ENCODE data around the gene DEAF1. TPM values are rescaled to one million over a fixed set of nuclear protein-coding genes. Genes with fewer than 3 reads are reported as not detected.

DEAF1 gene
- total RNA-seq, 2 donors from 2014 or later = 21.7 to 25.8 TPM

DNA sequence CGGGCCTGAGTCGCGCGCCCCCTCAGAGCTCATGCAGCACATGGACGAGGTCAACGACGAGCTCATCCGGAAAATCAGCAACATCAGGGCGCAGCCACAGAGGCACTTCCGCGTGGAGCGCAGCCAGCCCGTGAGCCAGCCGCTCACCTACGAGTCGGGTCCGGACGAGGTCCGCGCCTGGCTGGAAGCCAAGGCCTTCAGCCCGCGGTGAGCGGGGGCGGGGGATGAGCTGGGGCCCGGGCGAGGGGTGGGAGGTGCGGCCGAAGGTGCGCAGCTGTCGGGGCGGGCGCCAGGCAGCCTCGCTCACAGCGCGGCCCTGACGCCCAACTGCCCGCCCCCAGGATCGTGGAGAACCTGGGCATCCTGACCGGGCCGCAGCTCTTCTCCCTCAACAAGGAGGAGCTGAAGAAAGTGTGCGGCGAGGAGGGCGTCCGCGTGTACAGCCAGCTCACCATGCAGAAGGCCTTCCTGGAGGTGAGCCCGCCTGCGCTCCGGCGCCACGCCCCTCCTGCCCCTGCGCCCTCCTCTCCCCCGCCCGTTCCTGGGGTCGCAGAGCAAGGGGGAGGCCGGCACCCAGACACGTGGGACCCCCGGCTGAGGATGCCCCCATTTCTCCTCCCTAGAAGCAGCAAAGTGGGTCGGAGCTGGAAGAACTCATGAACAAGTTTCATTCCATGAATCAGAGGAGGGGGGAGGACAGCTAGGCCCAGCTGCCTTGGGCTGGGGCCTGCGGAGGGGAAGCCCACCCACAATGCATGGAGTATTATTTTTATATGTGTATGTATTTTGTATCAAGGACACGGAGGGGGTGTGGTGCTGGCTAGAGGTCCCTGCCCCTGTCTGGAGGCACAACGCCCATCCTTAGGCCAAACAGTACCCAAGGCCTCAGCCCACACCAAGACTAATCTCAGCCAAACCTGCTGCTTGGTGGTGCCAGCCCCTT is 31.5 kb upstream of the DEAF1 start:
- H3K36me3 ChIP-seq = no peaks in the 10 kb centered on the region
- H3K27me3 ChIP-seq = peaks cover 5% of the 10 kb centered on the region
- intact Hi-C loops (cut with DNase I) = loop anchor here (5.0 to 10.0 kb wide), 2 partner anchors 64 to 172 kb away; no protein-coding TSS in a partner anchor
- peak overlapping the region in 1 of 2 donors; percentile 34 for H3K9ac ChIP-seq (ENCODE audit: low read depth in 2 of 2, low read length in 2 of 2)
- TF ChIP-seq, protein P1, sequence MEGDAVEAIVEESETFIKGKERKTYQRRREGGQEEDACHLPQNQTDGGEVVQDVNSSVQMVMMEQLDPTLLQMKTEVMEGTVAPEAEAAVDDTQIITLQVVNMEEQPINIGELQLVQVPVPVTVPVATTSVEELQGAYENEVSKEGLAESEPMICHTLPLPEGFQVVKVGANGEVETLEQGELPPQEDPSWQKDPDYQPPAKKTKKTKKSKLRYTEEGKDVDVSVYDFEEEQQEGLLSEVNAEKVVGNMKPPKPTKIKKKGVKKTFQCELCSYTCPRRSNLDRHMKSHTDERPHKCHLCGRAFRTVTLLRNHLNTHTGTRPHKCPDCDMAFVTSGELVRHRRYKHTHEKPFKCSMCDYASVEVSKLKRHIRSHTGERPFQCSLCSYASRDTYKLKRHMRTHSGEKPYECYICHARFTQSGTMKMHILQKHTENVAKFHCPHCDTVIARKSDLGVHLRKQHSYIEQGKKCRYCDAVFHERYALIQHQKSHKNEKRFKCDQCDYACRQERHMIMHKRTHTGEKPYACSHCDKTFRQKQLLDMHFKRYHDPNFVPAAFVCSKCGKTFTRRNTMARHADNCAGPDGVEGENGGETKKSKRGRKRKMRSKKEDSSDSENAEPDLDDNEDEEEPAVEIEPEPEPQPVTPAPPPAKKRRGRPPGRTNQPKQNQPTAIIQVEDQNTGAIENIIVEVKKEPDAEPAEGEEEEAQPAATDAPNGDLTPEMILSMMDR (IDR thresholded peaks at IDR 0.05) = no peak
- peak overlapping the region; percentile 26 for H3K4me3 ChIP-seq
- H3K27ac ChIP-seq = peak overlapping the region; percentile 67
- peaks cover 35% of the 10 kb centered on the region for H3K4me1 ChIP-seq
- H3K9me3 ChIP-seq = no peaks in the 10 kb centered on the region
- DNase-seq = peak; percentile 82

DNA sequence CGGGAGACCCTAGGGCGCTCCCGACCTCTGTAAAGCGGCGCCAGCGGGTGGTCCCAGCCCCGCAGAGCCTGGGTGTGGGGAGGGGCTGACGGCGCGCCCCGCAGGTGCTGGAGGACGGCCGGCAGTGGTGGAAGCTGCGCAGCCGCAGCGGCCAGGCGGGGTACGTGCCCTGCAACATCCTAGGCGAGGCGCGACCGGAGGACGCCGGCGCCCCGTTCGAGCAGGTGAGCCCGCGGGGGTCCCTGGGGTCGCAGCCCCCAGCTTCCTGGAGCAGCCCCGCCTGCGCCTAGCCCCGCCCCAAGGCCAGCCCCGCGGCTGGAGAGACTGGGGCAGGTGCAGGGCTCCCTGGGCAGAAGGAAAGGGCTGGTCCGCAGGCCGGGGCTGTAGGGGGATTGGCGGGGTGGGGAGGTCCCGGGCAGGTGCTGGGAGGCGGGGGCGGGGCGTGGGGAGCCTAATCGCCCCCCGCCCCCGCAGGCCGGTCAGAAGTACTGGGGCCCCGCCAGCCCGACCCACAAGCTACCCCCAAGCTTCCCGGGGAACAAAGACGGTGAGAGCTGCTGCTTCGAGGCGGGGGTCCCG is 30.7 kb upstream of the DEAF1 start:
- peaks cover 5% of the 10 kb centered on the region for H3K27me3 ChIP-seq

DNA sequence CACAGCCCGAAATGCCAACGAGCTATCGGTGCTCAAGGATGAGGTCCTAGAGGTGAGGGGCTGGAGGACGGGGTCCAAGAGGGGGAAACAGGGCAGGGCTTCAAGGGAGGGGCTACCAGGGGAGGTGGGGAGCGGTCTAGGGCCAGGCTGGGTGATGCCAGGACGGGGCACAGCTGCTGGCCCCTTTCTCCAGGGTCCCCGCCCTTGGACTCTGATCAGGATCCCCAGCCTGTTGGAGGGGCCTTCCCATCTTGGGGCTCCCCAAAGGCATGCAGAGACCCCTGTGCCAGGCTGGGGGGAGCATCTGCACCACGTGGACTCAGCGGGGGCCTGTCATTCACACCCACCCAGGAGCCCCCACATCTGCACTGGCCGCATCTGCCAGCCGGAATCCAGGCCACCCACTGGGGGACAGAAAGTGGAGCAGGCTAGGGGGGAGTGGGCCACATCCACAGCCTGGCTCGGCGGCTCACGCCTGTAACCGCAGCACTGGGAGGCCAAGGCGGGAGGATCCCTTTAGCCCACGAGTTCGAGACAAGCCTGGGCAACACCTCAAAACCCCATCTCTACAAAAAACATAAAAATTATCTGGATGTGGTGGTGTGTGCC is 29.9 kb upstream of the DEAF1 start:
- DNase-seq = no peak
- Histone ChIP-seq H3K36me3 (no peaks in the 10 kb centered on the region), H3K9me3 (no peaks in the 10 kb centered on the region), H3K27ac (no peak overlapping the region), H3K4me1 (peaks cover 47% of the 10 kb centered on the region), H3K4me3 (no peak overlapping the region), H3K27me3 (peaks cover 5% of the 10 kb centered on the region), H3K9ac (ENCODE audit: low read depth in 2 of 2, low read length in 2 of 2) (no peak overlapping the region)
- TF ChIP-seq, protein P1 (IDR thresholded peaks at IDR 0.05) = no peak
- intact Hi-C loops (cut with DNase I) = loop anchor here (5.0 to 10.0 kb wide), 2 partner anchors 63 to 170 kb away; no protein-coding TSS in a partner anchor

More for the DNA sequence above, 30.7 kb upstream of the DEAF1 start:
- Histone ChIP-seq H3K36me3 (no peaks in the 10 kb centered on the region), H3K9me3 (no peaks in the 10 kb centered on the region), H3K27ac (peak overlapping the region; percentile 67), H3K9ac (ENCODE audit: low read depth in 2 of 2, low read length in 2 of 2) (no peak overlapping the region), H3K4me1 (peaks cover 41% of the 10 kb centered on the region), H3K4me3 (peak overlapping the region; percentile 26)
- peak; percentile 40 for DNase-seq
- TF ChIP-seq, protein P1 (IDR thresholded peaks at IDR 0.05) = no peak
- intact Hi-C loops (cut with DNase I) = loop anchor here (5.0 to 10.0 kb wide), 2 partner anchors 63 to 171 kb away; no protein-coding TSS in a partner anchor

DNA sequence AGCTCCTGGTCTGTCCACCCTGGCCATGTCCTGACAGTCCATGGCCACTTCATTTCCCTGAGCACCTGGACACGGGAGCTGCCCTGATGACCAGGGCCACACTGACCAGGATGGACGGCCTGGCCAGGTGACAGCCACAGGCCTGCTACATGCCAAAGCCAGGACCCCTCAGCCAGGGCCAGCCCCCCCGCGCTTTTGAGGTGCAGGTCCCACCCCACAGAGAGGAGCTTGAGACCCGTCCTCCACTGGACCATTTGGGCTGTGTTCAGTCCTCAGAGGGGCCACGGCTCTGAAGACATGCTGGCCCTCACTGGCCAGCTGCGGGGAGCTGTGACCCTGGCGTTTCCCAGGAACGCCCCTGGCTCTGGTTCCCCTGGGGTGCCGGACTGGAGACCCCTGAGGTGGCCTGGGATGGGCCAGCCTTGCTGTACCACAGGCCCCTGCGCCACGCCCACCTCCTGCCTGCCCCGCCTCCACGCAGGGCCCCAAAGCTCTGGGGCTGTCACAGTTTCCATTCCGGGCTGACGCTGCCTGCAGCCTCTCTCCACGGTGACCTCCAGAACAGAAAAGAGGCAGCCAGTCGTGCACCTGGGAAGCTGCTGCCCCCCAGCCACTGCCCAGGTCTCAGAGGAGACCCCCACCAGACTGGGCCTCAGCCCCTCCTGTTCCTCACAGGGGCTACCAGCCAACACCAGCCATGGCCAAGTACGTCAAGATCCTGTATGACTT is 29.2 kb upstream of the DEAF1 start:
- intact Hi-C loops (cut with DNase I) = loop anchor here (10.0 kb wide), 1 partner anchor 169 kb away; no protein-coding TSS in a partner anchor
- Histone ChIP-seq H3K36me3 (no peaks in the 10 kb centered on the region), H3K4me3 (no peak overlapping the region), H3K27ac (no peak overlapping the region), H3K4me1 (peaks cover 47% of the 10 kb centered on the region), H3K9me3 (no peaks in the 10 kb centered on the region), H3K27me3 (peaks cover 5% of the 10 kb centered on the region), H3K9ac (ENCODE audit: low read depth in 2 of 2, low read length in 2 of 2) (no peak overlapping the region)
- peak; percentile 22 for DNase-seq
- TF ChIP-seq, protein P1 (IDR thresholded peaks at IDR 0.05) = no peak
